Stimulated activated CD8-positive, alpha-beta memory T cell treated with anti-CD3 and anti-CD28 coated beads, Interleukin-7, amount 100 ng/mL, for 1 hour (primary cell): ENCODE data around the gene UPF1.
"Not testable (repeated sequence)": the region's sequence is repeated elsewhere in the genome, so short reads cannot be mapped to it uniquely, and the experiment has no call there.

Experiments used
- DNase-seq, 2 donors: peaks; one replicate each; pipeline ENCODE4 v3.0.0-alpha.2; 2020; ENCODE audit warnings: low read depth in 2 of 2

The UPF1 gene

DNA sequence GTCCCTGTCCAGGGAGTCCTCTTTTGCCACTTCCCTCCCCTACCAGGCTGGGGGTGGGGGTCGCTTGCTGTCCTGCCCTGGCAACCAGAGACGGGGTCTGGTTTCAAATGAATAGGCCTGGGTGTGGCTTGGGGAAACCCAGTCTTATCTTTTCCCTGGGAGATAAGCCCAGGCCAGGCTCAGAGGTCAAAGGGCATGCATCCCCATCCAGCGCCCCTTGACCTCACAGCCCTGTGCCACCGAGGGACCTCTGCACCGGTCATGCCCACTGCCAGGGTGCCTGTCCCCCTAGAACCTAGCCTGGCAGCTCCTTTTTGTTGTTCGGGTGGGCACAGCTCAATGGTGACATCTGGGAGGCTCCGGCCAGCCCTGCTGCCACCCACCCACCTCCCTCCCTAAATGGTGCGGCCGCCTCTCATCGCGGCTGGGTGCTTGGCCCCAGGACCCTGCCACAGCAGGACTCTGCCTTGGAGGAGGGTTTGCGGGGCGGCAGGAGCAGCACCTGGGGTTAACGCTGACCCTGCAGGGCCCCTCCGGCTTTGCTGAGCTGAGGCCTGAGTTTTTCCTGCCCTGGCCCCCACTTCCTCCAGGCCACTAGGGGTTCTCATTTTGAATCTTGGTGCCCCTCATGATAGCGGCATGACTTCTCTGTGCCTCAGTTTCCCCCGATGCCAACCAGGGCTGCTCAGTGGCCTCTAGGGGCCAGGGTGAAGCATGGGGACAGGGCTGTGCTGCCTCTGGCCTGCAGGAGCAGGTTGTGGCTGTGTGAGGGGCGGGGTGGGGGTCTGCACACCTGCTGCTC is 67.0 kb downstream of the UPF1 start:
- DNase-seq, result no peak

GRCh38 chr19:18899624-18900560 is 68.1 kb downstream of the UPF1 start:
- DNase-seq, result no peak

- no peak for DNase-seq
Observed at GRCh38 chr19:18900700-18901481, 69.1 kb downstream of the UPF1 start.

DNA sequence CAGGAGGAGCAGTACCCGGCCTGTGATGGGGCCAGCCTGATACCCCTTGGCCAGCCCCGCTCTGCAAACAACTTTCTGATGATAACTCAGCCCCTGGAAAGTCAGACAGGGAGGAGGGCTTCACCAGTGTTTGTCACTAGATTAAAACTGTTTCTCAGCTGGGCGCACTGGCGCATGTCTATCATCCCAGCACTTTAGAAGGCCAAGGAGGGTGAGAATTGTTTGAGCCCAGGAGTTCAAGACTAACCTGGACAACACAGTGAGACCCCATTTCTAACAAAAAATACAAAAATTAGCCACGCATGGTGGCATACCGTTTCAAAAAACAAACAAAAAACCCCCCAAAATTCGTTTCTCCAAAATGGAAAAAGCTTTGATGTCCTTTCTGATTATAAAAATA is 69.7 kb downstream of the UPF1 start:
- DNase-seq, result no peak

GRCh38 chr19:18902519-18902918 is 70.8 kb downstream of the UPF1 start:
- DNase-seq, result not testable (repeated sequence)

- no peak for DNase-seq
Observed at GRCh38 chr19:18903156-18904037, 71.6 kb downstream of the UPF1 start.

GRCh38 chr19:18904334-18905057 is 72.7 kb downstream of the UPF1 start:
- DNase-seq, result no peak

DNA sequence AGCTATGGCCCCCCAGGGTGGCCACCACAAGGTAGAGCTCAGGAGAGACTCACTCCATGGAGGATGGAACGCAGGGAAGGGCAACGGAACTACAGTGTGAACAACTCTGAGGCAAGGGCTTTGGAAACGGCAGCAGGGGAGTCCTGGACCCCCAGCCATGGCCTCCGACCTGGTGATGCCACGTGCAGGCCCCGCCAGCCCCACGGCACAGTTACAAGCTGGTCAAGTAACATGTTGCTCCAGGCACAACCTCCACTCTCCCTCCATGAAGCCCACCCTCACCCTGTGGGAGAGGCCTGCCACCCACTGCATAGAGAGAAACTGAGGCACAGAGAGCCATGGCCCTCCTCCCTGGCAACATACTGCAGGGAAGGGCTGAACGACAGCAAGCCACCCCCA is 73.3 kb downstream of the UPF1 start:
- DNase-seq, result no peak

- no peak for DNase-seq
Observed at GRCh38 chr19:18905513-18906236, 73.9 kb downstream of the UPF1 start.

GRCh38 chr19:18906605-18907519 is 75.1 kb downstream of the UPF1 start:
- DNase-seq, result no peak

- DNase-seq, result no peak
Observed at GRCh38 chr19:18908917-18909619, 77.3 kb downstream of the UPF1 start.

DNA sequence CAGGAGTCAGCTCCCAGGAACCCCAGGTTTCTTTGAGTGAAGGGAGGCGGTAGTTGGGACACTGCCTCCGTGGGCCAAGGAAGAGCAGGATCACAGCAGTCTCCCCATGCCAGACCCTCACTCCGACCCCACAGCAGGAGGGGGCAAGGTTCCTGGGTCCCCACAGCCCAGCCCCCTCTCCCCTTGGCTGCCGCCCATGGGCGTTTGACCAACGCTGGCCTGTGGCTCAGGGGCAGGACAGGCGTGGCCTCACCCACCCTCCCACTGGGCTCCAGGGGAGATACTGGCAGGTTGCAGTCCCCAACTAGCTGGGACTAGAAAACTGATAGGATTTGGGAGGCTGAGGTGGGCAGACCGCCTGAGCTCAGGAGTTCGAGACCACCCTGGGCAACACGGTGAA is 78.3 kb downstream of the UPF1 start:
- DNase-seq, result no peak

DNA sequence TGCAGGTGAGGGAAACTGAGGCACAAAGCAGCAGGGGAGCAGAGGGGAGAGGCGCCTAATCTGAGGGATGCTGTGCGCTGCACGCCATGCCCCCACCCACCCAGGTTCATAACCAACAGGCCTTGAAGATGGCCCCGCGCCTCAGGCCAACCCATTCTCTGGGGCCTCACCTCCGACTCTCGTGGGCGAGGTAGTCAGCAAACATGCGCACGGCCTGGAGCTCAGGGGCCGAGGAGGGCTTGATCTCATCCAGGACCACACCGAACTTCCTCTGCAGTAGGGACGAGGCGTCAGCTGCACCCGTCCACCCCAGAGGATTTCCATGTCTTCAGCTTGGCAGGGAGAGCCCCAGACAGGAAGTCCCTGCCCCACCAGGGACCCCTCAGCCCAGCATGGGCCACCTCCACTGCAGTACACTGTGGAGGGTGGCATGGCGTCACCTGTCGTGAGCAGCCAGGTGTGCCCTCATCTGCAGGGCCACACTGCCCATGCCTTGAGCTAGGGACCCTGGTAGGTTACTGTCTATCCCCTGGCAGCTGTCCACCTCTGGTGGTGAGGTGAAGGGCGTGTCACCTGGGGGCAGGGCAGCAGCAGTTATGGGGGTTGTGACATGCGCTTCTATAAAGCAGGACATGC is 79.2 kb downstream of the UPF1 start:
- no peak for DNase-seq

DNA sequence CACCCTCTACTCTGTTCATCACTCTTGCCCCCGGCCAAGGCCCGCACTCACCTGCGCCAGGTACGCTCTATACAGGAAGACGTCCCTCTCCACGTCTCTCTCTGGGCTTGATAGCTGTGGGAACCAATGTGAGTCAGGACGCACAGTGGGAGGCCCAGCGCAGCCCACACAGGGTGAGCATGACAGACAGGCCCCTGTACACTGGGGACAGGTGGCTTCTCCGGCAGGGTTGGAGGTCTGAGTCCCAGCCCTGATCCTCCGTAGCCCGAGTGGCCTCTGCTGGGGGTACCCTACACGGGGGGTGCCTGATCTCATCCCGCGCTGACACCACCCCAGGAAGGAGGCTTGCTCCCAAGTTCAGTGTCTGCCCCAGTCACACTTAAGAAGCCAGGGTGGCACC is 81.2 kb downstream of the UPF1 start:
- DNase-seq, result no peak

GRCh38 chr19:18913466-18913865 is 81.7 kb downstream of the UPF1 start:
- DNase-seq, result no peak

- DNase-seq, result no peak
Observed at GRCh38 chr19:18915639-18916038, 83.9 kb downstream of the UPF1 start.

- not testable (repeated sequence) for DNase-seq
Observed at GRCh38 chr19:18917593-18917992, 85.8 kb downstream of the UPF1 start.
